Erythroblast (primary cell): ENCODE data around the gene PDLIM7.
"Not testable (repeated sequence)": the region's sequence is repeated elsewhere in the genome, so short reads cannot be mapped to it uniquely, and the experiment has no call there.

Experiments used
- DNase-seq, 2 experiments: peaks; one replicate each; lab custom pipeline; 2025; lab: John Stamatoyannopoulos, UW
- GATA1 ChIP-seq: IDR thresholded peaks from 2 replicates; pipeline ENCODE4 v1.6.1; 2011; ENCODE audit warnings: low read depth, mild to moderate bottlenecking, control low read depth, low read length, moderate library complexity
- POLR2A ChIP-seq: IDR thresholded peaks from 2 replicates; pipeline ENCODE4 v1.6.1; 2011; ENCODE audit warnings: mild to moderate bottlenecking, low read length

Gene PDLIM7

DNA sequence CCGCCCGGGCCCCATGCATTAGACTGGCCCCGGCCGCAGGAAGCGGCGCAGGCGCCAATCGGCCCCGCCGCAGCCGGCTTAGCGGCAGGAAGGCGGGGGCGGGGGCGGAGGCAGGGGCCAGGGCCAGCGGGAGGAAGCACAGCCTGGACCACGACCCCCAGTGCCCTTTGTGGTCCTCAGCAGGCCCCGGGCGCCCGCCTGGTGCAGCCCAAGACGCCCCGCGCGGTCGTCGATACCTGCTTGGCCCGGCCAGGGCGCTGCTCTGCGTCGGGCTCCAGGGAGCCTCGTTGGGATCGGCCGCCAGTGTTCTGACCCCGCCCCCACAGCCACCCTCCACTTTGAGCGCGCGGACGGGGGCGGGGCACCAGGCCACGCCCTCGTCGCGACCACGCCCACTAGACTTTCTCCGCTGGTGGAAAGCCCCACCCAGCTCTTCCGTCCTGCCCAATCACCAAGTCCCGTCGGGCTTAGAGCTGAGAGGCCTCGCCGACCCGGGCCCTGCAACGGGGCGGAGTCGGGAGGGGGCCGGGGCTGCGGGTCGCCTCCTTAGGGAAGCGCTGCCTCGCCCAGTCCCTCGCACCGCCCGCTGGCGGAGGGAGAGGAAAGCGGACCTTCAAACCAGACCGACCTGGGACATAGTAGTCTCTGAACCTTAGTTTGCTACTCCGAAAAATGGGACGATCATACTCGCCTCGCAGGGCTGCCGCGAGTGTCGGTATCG, at the start of gene PDLIM7:
TSS of gene PDLIM7 (minus strand) at position 313 of the 721 bp plus-strand sequence. CDS start 1,092 bp downstream, outside the sequence.
- TF ChIP-seq GATA1 (no peak), POLR2A (peak; percentile 82)
- peak; percentile 96 to 98 for DNase-seq

DNA sequence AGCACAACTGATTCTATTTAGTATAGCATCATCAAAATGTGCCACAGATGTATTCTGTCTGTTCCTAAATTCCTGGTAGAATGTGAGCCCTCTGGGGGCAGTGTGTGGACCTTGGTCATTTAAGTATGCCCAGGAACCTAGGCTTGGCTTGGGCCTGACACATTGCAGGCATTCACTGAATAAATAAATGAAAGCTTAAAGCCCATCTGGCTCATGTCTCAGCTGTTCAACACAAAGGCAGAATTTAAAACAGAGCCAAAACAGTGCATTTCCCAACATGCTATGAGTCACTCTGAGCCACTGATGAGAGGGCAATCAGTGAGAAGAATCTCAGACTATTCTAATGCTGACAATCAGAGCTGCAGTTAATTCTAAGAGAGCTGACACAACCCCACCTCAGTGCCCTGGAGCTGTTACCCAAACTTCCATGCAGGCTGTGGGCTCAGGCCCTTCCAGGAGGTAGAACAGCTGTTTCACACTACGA, 48.9 kb upstream of the PDLIM7 start:
- peak in 1 of 2 experiments; percentile 41 for DNase-seq
- TF ChIP-seq POLR2A (no peak), GATA1 (no peak)

DNA sequence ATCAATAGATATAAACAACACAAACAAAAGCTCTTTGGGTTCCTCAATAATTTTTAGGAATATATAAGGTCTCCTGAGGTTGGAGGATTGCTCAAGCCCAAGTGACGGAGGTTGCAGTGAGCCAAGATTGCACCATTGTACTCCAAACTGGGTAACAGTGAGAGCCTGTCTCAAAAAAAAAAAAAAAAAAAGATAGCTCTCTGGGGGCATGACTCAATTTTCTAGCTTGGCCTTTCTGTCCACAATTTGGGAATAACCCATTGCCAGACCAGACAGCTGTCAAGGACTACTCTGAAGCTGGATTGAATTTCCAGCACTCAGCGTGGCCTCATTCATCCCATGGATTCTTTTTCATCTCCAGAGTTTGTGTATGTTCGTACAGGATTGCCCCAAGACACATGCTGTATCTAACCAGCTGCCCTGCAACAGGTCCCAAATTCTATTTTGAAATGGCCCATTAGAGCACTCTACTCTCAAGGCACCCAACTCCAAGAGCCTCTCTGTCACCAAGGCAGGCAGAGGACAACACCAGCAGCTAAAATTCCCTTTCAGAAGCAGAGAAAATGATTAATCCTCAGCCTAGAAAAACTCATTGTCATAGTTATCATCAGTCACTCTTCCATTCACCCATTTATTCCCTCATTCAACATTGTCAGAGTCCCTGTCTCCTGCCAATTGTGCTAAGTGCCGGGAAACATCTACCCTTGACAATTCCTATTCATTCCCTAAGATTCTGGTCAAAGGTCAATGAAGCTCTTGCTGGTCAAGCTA, 48.3 kb upstream of the PDLIM7 start:
- peak in 1 of 2 experiments; percentile 62 for DNase-seq
- TF ChIP-seq GATA1 (no peak), POLR2A (no peak)

- TF ChIP-seq POLR2A = no peak
- no peak for TF ChIP-seq GATA1
- DNase-seq = no peak
These were observed 45.5 kb upstream of the PDLIM7 start for GRCh38 chr5:177542816-177543465.

GRCh38 chr5:177540438-177540837, 43.0 kb upstream of the PDLIM7 start:
- TF ChIP-seq GATA1 = no peak
- no peak for TF ChIP-seq POLR2A
- DNase-seq = no peak

DNA sequence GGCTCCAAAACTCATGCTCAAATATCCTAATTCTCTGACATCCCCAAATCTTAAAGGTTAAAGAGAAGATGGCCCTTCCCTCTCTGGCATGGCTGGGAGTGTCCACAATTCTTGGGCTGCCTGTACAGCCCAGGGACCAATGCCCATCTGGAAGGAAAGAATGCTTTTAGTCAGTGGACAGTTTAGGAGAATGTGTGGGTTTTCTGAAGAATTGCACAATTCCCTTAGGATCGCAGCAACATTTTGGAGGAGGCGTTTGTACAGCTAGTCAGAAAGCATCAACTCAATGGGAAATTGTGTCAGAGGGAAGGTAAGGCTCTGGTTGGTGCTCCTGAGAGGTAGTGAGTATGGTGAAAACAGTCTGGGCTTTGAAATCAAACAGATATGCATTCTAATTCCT, 42.0 kb upstream of the PDLIM7 start:
- TF ChIP-seq GATA1 (no peak), POLR2A (no peak)
- no peak for DNase-seq

- DNase-seq = no peak
- TF ChIP-seq POLR2A (no peak), GATA1 (no peak)
These were observed 41.5 kb upstream of the PDLIM7 start for GRCh38 chr5:177538876-177539275.

GRCh38 chr5:177537389-177538361, 40.3 kb upstream of the PDLIM7 start:
- TF ChIP-seq GATA1 (no peak), POLR2A (no peak)
- no peak for DNase-seq

- TF ChIP-seq GATA1 (no peak), POLR2A (no peak)
- no peak for DNase-seq
These were observed 39.0 kb upstream of the PDLIM7 start for GRCh38 chr5:177536386-177536785.

DNA sequence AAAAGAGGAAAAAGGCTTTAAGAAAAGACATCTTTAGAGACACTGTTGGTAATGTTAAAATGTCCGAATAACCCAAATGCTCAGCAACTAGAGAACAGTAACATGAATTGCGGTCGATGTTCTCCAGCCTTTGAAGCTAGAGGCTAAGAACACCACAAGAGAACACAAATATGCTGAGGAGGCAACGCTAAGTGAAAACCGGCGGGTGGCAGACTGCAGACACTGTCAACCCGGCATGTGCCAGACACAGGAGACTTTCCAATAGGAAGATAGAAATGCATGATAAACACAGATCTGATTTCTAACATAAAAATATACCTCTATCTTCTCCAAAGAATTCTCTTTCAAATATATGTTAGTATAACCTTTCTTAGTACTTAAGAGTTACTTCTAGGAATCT, 37.7 kb upstream of the PDLIM7 start:
- DNase-seq = no peak
- TF ChIP-seq GATA1 (no peak), POLR2A (no peak)

DNA sequence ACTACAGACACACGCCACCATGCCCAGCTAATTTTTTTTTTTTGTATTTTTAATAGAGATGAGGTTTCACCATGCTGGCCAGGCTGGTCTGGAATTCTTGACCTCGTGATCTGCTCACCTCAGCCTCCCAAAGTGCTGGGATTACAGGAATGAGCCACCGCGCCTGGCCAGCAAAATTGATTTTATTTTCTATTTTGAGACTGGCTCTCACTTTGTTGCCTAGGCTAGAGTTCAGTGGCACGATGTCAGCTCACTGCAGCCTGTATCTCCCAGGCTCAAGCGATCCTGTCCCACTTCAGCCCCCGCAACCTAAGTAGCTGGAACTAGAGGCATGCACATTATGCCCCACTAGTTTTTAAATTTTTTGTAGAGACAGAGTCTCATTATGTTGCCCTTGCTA, 37.0 kb upstream of the PDLIM7 start:
- not testable (repeated sequence) for DNase-seq

- DNase-seq = no peak
- TF ChIP-seq GATA1 (no peak), POLR2A (no peak)
These were observed 34.0 kb upstream of the PDLIM7 start for GRCh38 chr5:177531209-177531940.
